ENCODE data around the gene RARB. TPM values are rescaled to one million over a fixed set of nuclear protein-coding genes. Genes with fewer than 3 reads are reported as not detected.
A peak's percentile ranks its signal among the peaks of the same experiment; 100 is the strongest.

The RARB gene
- total RNA-seq, 1 experiment from 2014 or later: 2.5 TPM

- no peaks in the 10 kb centered on the region; the same call in 1 of the 2 replicates for H3K27me3 ChIP-seq (replicated peaks; ENCODE audit: control insufficient read depth, insufficient read depth, low read length)
- Mint-ChIP-seq H3K27me3 (ENCODE audit: insufficient read depth, unreplicated experiment) (no peaks in the 10 kb centered on the region), H3K36me3 (ENCODE audit: insufficient read depth, unreplicated experiment) (peaks cover 10% of the 10 kb centered on the region), H3K4me1 (ENCODE audit: low read depth, unreplicated experiment) (peaks cover 37% of the 10 kb centered on the region), H3K4me3 (ENCODE audit: unreplicated experiment) (no peak overlapping the region), H3K9me3 (ENCODE audit: unreplicated experiment) (peaks cover 9% of the 10 kb centered on the region), H3K27ac (ENCODE audit: unreplicated experiment) (no peak overlapping the region)
- no peak overlapping the region for H3K4me3 ChIP-seq (ENCODE audit: low read depth, low read length)
- intact Hi-C loops (cut with micrococcal nuclease; ENCODE audit: unreplicated experiment): loop anchor here (1.0 to 5.0 kb wide), 3 partner anchors 14 to 168 kb away; no protein-coding TSS in a partner anchor
- no peaks in the 10 kb centered on the region for H3K36me3 ChIP-seq (ENCODE audit: control insufficient read depth, insufficient read depth, low read length)
- CTCF ChIA-PET: no interaction called here
- TF ChIP-seq CTCF (IDR thresholded peaks at IDR 0.05; ENCODE audit: insufficient read depth in 1 of 2, low read depth in 1 of 2, low read length in 1 of 2, severe bottlenecking in 1 of 2, unreplicated experiment in 1 of 2): no peak
- H3K9me3 ChIP-seq: no peaks in the 10 kb centered on the region
- no TSS peak for BruUV-seq (replicated peaks)
- POLR2A ChIA-PET: no interaction called here
- peak in 1 of 2 experiments; percentile 36 for DNase-seq
- peaks cover 54% of the 10 kb centered on the region for H3K4me1 ChIP-seq
Observed at GRCh38 chr3:25424614-25425013, 3.4 kb upstream of the RARB start.

GRCh38 chr3:25426408-25426807 lies 1.7 kb upstream of the RARB start:
- Mint-ChIP-seq H3K36me3 (ENCODE audit: insufficient read depth, unreplicated experiment) (peaks cover 4% of the 10 kb centered on the region), H3K27me3 (ENCODE audit: insufficient read depth, unreplicated experiment) (no peaks in the 10 kb centered on the region), H3K4me1 (ENCODE audit: low read depth, unreplicated experiment) (peaks cover 24% of the 10 kb centered on the region), H3K9me3 (ENCODE audit: unreplicated experiment) (no peaks in the 10 kb centered on the region), H3K4me3 (ENCODE audit: unreplicated experiment) (peak overlapping the region; percentile 18), H3K27ac (ENCODE audit: unreplicated experiment) (no peak overlapping the region)
- CTCF ChIA-PET: no interaction called here
- H3K27me3 ChIP-seq (replicated peaks; ENCODE audit: control insufficient read depth, insufficient read depth, low read length): no peaks in the 10 kb centered on the region; the same call in 1 of the 2 replicates
- POLR2A ChIA-PET: no interaction called here
- DNase-seq: no peak
- BruUV-seq (replicated peaks): no TSS peak
- no peak for TF ChIP-seq CTCF (IDR thresholded peaks at IDR 0.05; ENCODE audit: insufficient read depth in 1 of 2, low read depth in 1 of 2, low read length in 1 of 2, severe bottlenecking in 1 of 2, unreplicated experiment in 1 of 2)
- H3K9me3 ChIP-seq: no peaks in the 10 kb centered on the region
- intact Hi-C loops (cut with micrococcal nuclease; ENCODE audit: unreplicated experiment): loop anchor here (5.0 kb wide), 1 partner anchor 166 kb away; no protein-coding TSS in a partner anchor
- no peaks in the 10 kb centered on the region for H3K36me3 ChIP-seq (ENCODE audit: control insufficient read depth, insufficient read depth, low read length)
- H3K4me1 ChIP-seq: peaks cover 64% of the 10 kb centered on the region
- H3K4me3 ChIP-seq (ENCODE audit: low read depth, low read length): no peak overlapping the region

GRCh38 chr3:25427155-25427554 lies 908 bp upstream of the RARB start:
- no peak for DNase-seq
- BruUV-seq (replicated peaks): no TSS peak
- H3K4me1 Mint-ChIP-seq (ENCODE audit: low read depth, unreplicated experiment): peaks cover 23% of the 10 kb centered on the region
- Histone ChIP-seq H3K9me3 (no peaks in the 10 kb centered on the region), H3K36me3 (ENCODE audit: control insufficient read depth, insufficient read depth, low read length) (no peaks in the 10 kb centered on the region), H3K27me3 (replicated peaks; ENCODE audit: control insufficient read depth, insufficient read depth, low read length) (no peaks in the 10 kb centered on the region; the same call in 1 of the 2 replicates), H3K4me1 (peaks cover 64% of the 10 kb centered on the region), H3K4me3 (ENCODE audit: low read depth, low read length) (peak overlapping the region; percentile 59)
- H3K9me3 Mint-ChIP-seq (ENCODE audit: unreplicated experiment): no peaks in the 10 kb centered on the region
- no peak overlapping the region for H3K27ac Mint-ChIP-seq (ENCODE audit: unreplicated experiment)
- ChIA-PET POLR2A (interaction anchor here (0.7 to 1.5 kb wide), 2 partner anchors 16 to 487 kb away, joined by 3 to 5 read pairs; no protein-coding TSS in a partner anchor), CTCF (no interaction called here)
- H3K36me3 Mint-ChIP-seq (ENCODE audit: insufficient read depth, unreplicated experiment): peaks cover 4% of the 10 kb centered on the region
- H3K27me3 Mint-ChIP-seq (ENCODE audit: insufficient read depth, unreplicated experiment): no peaks in the 10 kb centered on the region
- TF ChIP-seq CTCF (IDR thresholded peaks at IDR 0.05; ENCODE audit: insufficient read depth in 1 of 2, low read depth in 1 of 2, low read length in 1 of 2, severe bottlenecking in 1 of 2, unreplicated experiment in 1 of 2): no peak
- intact Hi-C loops (cut with micrococcal nuclease; ENCODE audit: unreplicated experiment): loop anchor here (5.0 kb wide), 1 partner anchor 165 kb away; no protein-coding TSS in a partner anchor
- peak overlapping the region; percentile 83 for H3K4me3 Mint-ChIP-seq (ENCODE audit: unreplicated experiment)

Measured in Caco-2 (cell line).